NCI-H510A treated with DMSO at 0.1 percent for 48 hours (cell line): ENCODE measurements around the gene PROM1.

Experiments
- DNase-seq: peaks from one replicate; lab custom pipeline; 2025; lab: John Stamatoyannopoulos, UW

Gene PROM1

DNA sequence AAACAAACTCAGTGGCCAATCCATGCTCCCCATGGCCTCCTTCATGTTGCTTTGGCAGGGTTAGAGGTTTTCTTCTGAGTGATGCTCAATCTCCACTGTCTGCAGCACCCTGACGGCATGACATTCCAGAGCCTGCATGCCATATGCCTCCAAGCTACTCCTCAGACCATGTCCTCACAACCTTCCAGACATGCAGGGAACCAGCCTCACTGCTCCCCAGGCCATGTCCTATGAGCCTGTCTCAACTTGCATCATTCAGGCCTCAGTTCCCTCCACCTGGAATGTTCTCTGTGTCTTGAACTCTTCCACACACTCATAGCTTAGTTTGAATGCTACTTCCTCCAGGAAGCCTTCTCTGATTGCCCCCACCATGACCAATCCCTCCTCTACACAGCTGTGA is 18.8 kb downstream of the PROM1 start:
- no peak for DNase-seq

DNA sequence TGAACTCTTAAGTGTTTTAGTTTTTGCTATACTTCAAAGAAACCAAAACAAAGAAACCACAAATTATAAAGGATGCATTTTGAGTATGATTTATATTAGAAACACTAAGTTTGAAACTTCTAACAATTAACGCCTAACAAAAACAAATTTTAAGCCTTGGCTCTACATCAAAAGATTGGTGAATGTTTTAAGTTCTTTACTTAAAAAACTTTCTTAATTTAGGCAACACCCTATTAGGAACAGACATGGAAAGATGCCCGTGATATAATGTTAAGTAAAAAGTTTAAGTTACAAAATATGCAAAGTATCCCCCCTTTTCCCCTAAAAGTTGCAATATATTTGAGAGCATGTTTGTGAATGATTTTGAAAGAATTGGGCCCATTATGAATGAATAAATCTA is 21.2 kb downstream of the PROM1 start:
- DNase-seq, result no peak

DNA sequence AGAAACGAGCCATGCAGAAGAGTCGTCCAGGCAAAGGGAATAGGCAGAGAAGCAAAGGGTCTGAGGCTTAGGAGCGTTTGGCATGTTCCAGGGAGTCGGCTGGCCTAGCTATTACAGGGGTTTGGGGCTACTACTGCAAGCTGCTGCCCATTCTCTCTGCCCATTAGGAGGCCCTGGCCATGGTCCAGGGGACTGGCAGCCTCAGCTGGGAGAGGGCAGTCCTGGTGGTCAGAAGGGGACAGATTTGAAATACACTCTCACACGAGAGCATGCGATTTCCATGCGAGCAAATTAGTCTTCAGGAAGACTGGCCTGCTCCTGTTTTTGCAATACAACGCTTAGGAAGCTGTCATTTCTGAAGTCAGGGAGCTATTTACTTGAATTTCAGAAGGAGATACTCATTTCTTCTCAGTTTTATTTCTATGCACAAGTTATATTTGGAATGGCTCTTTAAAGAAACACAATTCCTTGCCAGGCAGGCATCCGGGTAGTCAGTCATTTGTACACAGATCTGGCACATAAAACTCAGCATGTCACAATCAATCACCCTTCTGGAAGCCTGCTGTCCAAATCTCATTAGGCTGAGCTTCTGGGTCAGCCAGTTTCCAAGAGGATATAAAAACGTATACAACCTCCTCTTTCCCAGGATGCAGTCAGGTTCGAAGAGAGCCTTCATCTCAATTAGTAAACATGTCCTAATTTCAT is 27.0 kb downstream of the PROM1 start:
- peak; percentile 54 for DNase-seq

DNA sequence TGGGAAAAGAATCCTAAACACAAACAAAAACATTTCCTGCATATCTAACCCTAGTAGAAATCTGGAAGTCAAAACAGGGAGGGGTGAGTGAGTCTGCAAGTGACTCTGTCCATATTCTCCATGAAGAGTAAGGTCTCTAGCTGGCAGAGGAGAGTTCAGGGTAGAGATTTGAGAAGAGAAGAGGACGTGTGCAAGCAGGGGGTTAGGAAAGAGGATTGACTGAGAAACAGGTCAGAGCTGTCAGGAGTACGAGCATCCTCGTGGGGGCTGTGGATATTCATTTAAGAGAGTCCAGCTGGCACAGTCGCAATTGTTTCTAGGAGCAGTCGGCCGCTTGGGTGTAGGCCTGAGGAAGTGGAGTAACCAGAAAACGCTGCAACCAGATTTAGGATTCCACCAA is 27.9 kb downstream of the PROM1 start:
- DNase-seq, result no peak

DNA sequence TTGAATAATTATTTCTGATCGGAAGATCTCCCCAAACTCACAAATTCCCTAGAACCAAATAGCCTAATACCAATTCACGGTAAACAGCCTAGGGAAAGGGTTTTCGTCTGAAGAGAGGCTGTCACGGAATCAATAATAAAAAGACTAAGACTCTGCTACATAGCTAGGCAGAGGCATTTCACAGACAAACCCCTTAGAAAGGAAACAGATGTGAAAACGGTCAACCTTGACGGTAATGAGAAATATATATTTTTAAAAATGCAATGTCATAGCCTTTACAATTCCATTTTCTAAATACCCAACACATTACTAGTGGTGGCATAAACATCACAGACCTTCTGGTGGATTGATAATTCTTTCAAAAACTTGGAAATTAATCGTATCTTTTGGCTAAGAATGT is 28.4 kb downstream of the PROM1 start:
- no peak for DNase-seq

DNA sequence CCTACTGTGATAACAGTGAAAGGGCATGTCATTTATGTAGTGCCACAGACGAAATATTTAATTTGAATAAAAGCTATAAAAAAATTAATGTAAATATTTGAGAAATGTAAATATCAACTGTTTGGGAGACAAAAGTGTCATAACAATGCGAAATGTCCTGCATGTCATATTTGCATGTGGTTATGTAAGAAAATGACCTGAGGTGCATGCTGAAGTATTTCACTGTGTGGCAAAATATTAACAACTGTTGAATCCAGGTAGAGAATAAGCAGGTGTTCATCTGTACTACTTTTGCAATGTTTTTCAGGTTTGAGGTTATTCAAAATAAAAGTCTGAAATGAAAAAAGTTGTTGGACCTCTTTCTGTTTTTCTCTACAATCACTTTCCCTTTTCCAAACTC is 30.9 kb downstream of the PROM1 start:
- no peak for DNase-seq

DNA sequence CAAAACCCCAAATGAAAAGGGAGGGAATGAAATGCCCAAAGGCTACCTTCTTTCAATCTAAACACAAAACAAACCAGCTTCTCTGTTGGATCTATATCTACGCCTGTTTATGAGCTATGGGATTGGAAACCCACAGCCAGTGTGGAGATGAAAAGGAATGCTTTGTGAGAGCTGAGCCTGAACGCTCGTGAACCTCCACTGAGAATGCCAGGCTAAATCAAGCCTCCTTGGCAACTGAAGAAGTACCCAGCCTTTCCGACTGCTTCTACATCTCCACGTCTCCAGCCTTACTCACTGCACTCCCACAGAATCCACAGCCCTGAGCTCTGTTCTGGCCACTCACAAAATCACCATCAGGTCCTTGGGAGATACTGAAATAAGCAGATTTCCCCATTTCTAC is 31.8 kb downstream of the PROM1 start:
- no peak for DNase-seq

DNA sequence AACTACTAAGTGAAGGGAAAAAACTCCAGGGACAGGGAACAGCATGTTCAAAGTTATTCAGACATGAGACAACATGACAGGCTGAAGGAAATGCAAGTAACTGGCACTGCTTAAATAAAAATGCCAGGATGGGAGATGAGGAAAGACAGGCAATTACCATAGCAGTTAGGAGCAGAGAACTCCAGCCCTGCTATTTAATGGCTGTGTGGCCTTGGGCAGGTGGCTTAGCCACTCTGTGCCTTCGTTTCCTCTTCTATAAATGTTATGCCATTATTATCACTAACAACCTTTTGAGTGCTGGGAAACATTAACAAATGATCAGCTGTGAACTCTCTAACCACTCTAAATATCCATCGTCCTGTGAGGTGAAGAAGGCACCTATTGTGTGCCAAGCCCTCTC is 32.7 kb downstream of the PROM1 start:
- no peak for DNase-seq

DNA sequence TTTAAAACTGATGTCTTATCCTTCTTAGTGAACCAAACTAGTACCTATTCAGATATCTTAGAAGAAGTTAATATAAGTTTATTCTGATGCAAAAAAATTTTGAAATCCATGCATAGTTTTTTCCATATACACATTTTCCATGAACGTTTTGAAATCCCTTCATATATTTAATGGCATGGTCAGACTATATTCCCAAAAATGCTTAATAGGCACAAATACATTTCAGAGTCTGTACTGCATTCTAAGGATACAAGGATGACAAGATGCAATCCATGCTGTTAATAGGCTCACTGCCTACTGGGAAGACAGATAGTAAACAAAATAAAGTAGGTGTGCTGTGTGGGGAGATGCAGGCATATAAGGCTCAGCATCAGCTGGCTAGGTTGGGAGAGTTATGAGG is 33.2 kb downstream of the PROM1 start:
- no peak for DNase-seq

DNA sequence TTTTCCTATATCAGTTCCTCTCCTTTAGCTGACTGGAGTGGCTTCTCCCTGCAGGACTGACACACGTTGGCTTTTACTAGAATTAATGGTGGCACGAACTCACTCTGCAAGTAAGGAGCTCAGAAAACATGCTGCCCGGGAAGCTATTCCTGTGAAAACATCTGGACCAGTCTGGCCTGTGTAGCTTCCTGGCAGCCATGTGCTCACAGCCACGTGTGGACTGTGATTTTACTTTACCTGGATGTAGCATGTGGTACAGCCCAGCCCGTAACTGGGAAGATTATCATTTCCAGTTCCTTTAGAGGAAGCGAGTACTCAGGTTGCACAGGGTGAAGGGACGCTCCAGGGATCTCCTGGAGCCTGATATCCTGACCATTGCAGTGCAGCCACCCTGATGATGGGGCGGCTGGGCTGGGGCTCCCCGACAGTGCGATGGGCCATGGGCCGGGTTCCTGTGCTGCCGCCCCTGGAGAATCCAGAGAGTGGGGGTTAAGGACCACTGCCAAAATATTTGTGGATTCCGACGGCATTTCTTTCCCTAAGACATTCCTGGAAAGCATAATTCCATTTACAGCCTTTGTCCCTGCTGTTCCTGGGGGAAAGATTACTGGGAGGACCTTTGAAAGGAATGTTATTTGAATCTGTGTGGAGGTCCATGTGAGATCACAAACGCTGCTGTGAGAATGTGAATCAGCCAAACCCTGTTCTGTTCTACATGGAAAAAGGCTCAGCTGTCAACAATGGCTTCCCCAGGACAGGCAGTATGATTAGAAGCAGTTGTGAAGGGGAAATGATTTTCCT is 35.0 kb downstream of the PROM1 start:
- no peak for DNase-seq

DNA sequence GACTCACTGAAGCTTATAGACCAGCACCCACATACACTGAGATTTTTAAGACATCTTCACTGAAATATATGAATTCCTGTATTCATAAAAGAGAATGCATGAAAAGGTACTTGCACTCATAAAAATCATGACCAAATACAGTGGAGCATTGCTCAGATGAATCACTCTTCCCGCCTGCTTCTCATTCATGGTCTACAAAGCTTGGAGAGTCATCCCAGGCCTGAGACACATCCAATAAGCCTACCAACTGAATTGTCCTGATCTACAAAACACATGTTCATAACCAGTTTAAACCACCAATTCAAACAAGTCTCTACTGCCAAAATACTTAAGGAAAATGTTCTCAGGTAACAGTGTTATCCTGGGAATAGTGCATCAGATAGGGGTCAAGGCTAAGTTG is 38.1 kb downstream of the PROM1 start:
- no peak for DNase-seq

DNA sequence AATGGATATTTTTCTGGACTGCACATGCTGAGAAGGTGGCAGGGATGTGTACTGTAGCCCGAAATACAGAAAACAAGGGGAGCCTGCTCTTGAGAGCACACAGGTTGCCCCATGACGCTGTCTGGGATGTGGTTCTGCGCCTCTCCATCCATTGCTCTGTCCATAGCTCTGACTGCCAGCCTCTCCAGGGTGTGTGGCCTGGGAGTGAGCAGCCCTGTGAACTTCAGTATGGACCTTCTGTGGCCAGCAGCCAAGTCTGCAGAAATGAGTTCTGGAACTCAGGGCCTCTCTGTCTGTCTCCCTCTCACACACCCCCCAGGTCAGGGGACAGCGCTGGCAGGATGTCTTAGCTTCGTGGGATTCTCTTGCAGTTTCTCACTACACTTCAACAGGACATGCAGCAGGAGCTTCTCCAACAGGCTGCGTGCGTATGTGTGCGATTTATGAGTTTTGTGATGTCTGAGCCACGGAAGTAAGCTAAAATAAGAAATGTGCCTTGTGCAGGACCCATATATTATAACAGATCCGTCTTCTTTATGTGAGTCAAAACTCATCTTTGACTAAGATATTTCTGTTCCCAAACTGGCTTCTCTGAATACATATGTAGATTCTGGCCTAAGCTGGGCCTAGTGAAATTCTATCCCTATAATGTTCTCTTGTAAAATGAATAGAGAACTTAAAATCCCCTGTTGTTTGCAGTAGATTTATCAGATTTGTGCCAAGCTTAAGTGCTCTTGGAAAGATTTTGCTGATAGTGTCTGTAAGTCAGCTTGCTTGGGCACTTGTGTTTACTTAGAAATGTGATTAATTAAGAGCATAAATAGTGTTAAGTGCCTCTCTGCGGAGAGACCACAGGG is 40.0 kb downstream of the PROM1 start:
- DNase-seq, result no peak

DNA sequence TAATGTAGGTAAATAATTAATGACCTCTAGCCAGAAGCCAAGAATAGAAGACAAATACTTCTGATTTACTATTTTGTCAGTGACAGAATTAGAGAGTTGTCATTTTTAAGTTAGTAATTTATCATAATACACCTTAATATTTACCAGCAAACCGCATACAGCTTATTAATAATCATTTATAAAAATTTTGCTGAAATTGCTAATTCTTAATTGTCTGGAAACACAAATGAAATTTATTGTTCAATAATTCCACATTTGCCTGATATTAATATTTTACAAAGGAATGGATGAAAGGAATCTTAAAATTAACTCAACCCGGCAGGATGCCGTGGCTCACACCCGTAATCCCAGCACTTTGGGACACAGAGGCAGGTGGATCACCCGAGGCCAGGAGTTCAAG is 44.7 kb downstream of the PROM1 start:
- DNase-seq, result no peak

DNA sequence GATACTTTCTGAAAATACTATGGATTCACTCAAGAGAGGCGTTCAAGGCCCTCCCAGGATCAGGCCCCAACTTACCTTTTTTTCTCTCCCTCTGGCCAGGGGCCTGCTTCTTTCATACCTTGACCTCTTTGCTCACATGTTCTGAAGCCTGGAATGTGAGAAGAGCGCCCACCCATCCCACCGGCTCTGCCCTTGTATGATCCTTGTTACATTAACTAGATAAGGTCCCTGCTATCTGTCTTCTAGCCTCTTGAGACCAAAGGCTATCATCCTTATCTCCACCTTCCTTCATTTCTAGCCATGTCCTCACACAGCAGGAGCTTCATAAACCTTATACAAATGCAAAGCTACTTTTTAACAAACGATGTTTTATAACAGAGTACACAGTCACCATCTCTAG is 45.9 kb downstream of the PROM1 start:
- no peak for DNase-seq

DNA sequence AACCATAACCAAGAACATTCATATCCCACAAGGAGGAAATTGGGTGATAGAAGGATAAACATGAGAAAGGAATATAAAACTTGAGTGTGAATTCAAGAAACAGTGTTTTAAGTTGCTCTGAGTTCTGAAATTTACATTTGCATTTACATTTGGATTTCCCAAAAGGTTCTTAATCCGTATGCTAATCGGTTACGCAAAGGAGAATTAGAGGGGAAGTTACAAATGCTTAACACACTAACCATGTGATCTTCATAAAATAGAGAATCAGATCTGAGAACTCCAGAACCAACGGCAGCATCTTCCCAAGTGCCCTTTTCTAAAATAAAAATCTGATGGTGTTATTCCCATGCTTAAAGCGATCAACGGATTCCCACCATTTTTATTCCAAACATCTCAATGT is 48.0 kb downstream of the PROM1 start:
- no peak for DNase-seq

DNA sequence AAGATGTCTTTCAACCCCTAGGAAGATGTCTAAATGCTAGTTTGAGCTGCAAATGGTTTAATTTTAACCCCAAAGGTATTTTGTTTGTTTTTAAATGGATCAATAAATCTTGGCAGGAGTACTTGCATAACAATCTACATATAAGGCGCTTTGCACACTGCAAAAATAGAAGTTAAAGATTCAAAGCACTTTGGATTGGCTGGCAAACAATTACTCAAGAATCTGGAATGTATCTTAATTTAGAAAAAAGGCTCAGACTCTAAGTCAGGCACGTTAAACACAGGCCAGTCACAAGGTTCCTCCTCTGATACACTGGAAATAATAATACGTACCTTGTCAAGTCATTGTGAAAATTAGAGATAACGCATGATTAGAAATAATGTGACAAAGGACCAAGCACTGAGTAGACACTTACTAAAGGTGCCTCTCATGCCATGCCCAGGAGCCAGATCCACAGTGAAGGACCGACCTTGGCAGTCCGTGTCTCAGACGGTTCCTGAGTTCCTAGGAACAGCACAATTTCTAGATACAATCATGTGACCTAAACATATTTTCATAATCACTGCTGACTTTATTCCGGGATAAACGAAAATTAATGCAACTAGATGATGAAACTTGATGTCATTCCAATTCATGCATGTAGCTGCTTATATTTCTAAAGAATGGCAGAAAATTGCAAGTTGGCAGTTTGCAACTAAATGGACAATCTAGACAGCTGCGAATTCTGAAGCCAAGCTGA is 49.6 kb downstream of the PROM1 start:
- no peak for DNase-seq

DNA sequence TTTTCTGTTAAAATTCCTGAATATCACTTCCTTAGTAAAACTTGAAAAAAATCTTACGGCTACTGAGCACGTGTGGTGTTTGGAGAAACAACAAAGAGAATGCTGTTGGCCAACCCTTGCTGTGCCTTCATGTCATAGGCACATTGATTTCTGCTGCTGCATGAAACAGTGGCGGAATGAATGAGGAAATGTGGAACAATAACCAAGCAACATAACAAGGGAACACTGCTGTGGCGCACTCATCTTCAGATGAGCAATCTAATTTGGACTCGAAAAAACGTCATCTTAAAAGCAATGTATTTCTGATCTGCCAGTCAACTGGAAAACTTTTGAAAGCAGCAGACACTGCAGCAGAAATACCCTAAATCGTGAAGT is 51.4 kb downstream of the PROM1 start:
- no peak for DNase-seq

DNA sequence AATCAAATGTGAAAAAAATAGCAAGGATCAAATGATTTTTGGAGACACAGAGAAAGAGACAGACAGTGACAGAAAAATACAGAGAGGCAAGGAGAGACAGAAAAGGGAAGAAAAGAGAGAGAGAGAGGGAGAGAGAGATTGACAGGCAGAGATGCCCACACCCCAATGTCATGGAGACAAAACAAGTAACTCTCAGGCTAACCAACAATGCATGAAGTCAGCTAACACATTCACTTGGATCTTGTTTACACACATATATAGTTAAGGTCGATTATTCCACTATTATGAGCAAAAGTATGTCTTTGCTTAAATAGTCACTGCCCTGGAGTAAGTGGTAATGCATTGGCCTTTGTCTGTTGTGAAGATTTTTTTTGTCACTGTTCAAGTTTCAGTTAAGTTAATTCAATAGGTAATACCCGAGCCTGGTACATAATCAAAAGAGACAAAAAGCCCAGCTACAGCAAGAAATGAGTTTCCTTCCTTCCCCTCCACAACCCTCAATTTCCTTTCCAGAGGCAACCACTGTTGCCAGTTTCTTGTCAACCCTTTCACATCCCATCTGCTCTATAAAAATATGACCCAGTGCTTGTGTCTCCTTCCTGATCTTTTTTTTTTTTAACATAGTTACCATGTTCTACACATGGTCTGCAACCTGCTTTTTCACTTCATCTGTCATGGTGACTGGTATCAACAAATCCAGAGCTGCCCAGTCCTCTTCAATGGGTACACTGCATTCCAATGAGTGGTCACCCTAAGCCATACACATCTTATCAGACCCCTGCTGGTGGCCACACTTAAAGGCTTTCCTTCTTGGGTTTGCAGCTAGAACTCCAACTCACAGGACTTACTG is 52.1 kb downstream of the PROM1 start:
- DNase-seq, result no peak

DNA sequence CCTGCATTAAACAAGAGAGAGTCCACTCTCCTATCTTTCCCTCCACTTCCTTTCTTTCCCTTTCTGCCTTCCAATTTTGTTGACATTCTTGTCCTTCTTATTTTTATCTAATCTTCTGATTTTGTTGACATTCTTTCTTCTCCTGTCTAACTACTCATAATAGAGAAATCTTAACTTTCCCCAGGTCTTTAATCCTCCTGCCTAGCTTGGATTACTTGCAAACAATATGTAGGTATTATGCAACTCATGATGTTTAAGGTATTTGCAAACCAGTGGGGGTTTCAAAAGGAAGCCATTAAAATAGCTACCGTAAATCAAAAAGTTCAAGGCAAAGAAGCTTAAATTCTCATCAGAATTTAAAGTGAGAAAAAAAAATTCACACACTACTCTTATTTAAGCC is 53.9 kb downstream of the PROM1 start:
- no peak for DNase-seq

DNA sequence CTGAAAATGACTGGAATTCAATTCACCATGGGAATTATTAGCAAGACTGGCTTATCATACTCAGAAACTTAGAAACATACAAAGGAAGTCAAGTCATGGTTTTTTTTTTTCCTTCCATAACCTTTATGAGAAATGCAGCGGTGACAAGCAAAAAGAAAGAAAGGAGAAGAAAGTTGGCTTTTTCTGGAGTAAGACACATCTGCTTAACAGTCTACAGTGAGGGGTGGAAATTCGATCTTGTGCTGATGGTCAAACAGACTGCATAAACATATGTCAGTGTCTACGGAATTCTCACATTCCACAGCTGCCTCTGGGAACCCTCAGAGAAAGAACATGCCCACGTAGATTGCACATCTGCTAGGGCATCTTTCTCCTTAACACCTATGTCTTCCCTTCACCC is 54.6 kb downstream of the PROM1 start:
- no peak for DNase-seq

DNA sequence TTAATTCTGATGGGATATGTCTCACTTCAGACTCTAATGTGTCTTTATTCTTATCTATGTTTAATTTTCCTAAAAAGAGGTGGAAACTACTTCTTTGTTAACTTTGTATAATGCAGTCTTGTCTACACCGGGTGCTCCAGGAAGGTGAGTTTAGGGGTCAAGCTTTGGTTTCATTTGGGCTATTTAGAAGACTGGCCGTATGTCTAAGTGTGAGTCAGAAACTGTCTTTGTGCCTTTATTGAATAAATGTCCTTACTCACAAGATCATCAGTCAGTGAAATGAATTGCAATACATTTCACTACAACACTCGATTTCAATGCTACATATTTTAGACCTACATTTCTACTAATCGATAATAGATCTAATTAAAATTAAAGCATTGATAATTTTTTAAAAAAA is 56.2 kb downstream of the PROM1 start:
- no peak for DNase-seq
